ENCODE data around the gene PIPOX. TPM values are rescaled to one million over a fixed set of nuclear protein-coding genes. Genes with fewer than 3 reads are reported as not detected.

Gene PIPOX, protein sequence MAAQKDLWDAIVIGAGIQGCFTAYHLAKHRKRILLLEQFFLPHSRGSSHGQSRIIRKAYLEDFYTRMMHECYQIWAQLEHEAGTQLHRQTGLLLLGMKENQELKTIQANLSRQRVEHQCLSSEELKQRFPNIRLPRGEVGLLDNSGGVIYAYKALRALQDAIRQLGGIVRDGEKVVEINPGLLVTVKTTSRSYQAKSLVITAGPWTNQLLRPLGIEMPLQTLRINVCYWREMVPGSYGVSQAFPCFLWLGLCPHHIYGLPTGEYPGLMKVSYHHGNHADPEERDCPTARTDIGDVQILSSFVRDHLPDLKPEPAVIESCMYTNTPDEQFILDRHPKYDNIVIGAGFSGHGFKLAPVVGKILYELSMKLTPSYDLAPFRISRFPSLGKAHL
- 1.2 TPM for total RNA-seq

DNA sequence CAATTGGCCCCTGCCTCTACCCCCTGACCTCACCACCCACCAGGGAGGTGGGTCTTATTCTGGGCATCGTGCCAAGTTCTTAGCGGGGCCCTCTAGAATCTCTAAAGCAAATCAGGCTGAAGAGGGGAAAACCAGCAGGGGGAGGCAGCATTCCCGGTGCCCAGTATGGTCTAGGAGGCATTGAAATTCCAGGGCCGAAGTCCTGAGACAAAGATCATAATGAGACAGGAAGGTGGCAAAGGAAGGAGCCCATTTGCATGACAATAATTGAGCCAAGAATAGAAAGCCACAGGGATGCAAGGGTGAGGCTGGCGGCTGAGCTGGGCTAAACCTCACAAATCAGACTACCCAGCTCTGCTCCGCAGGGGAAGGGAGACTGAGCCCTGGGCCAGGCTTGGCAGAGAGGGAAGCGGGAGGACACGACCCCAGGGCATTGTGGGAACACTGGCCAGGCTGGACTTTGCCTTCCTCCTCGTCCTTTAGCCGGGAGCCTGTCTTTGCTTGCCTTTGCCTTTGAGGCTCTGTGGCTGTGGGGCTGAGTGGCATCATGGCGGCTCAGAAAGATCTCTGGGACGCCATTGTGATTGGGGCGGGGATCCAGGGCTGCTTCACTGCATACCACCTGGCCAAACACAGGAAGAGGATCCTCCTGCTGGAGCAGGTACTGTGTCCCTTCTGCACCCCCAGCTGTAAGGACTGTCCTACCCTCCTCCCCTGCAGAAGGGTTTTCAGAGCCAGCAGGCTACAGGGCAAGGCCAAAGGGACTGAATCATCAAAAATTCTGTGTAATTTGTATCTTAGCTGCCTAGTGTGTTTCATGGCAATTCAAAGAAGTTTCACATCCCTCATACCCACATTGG lies at the start of gene PIPOX:
Gene PIPOX (plus strand): TSS at position 463 of the 860 bp plus-strand sequence. CDS start 85 bp downstream, at position 548.
- peak; percentile 72 for DNase-seq

DNA sequence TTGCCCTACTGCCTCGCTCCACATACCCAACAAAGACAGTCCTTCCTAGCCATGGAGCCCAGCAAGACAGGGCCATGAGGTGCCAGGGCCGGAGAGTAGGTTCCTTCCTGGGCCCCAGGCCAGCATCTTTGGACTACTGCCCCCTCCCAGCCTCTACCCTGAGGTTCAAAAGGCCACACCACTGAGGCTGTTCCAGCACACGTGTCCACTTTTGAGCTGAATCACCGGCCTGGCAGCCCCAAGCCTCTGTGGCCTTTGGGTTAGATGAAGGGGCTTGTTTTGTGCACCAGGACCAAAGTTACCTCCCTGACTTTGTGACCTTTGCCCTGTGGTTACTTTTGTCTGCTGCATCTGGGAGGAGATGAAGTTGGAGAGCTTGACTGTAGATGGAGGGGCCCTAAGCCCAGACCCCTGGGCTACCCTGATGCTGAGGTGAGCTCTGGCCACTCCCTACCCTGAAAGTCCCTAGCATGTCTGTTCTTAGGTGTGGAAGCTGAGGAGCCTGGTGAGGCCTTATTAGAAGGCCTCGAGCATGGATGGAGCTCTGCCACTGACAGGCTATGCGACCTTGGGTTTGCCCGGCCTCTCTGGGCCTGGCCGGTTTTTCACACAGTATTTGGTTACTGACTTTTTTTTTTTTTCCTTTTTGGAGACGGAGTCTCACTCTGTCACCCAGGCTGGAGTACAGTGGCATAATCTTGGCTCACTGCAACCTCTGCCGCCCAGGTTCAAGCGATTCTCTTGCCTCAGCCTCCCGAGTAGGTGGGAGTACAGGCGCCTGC lies 49.1 kb upstream of the PIPOX start:
- DNase-seq = no peak

DNA sequence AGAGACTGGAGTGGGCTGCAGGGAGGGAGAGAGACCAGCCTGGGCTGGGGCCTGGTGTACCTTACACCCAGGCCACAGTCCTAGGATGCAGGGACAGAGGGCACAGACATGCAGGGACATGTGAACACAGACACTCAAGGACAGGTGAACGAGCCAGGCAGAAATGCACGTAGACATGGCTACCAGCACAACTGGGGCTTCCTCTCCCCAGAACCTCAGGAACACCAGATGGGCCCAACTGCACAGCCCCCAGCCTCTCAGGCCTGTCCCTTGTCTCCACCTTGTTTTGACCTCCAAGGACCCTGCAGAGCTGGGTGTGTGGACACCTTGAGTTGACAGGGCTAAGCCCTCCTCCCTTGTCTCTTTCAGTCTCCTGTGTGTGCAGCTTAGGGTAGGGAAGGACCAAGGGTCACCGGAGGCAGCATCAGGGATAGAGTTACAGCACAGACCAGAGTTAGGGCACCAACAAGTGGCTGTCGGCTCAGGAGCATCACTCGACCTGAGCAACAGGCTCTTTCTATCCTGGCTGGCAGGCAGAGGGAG lies 46.3 kb upstream of the PIPOX start:
- no peak for DNase-seq

DNA sequence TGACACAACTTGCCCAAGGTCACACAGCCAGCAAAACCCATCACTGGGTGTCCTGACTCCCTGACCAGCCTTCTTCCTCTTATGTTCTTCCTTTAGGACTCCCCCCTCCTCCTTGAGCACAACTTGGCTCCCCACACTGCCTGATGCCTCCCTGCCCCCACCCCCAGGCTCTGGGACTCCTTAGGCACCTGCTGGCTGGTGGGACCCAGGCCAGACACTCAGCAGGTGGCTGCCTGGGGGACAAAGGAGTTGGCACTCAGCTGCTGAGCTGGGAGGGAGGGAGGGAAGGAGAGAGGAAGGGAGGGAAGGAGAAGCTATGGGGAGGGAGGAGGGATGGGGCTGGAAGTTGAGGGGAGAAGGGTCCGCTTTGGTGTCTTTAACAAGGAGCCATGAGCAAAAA lies 45.1 kb upstream of the PIPOX start:
- DNase-seq = no peak

DNA sequence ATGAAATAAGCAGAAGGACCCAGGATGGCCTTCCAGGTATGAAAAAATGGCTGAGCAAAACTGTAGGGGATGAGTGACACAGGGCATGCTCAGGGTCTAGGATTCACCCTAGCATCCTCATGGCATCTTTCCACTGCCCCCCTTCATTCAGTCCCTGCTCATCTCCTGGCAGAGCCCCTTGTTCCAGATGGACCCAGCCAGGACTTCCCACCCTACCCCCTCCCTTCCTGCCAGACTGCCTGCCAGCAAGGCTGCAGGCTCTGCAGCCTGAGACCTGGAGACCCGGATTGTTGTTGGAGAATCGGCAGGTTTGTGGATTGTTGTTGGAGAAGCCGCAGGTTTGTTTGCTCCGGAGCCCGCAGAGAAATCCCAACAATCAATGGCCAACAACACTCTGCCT lies 43.7 kb upstream of the PIPOX start:
- DNase-seq = no peak

DNA sequence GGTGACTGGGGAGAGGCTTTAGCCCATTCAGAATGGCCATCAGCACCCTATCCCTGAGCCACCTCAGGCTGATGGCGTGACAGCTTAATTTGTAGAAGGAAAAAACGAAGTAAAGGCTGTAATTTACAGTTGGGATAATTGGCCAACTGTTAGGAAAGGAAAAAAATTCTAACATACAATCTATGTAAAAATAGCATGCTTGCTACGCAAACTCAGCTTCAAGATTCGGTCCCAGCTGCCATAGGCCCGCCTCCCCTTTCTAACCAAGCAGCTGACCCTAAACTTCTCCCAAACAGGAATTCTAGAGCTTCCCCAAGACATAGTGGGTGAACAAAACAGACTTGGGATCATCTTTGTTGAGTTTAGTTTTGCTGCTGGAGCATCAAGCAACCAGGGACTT lies 42.0 kb upstream of the PIPOX start:
- DNase-seq = no peak

DNA sequence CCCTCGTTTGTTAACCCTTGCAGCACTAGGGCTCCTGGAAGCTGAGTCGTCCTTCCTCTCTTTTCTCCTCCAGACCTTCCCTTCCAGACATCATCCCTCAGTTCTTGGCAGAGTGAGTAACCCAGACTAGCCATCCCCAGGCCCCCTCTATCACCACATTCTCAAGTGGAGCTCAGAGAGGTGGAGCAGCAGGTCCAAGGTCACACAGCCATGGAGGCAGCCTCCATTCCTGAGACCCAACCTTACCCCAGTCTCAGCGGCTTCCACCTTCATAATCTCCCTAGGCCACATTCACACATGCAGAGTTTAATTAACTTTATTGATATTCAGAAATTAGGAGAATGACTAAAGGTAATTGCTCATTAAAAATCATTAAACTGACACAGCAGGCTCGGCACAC lies 40.1 kb upstream of the PIPOX start:
- DNase-seq = no peak

DNA sequence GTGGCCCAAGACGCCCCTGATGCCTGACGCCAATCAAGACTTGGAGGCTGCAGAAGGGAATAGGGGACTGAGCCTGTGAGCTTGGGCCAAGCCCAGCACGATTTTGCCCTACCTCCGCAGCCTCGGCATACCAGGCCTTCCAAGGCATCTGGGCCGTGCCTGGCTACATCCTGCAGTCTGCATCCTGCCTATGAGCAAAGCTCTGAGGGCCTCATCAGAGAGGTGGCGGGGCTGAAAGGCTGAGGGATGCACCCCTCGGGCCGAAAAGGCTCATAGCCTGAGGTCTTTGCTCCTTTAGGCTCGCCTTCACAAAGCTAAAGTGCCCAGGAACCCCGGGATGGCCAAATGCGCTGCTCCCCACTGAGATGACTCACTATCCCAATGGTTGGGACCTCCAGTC lies 39.7 kb upstream of the PIPOX start:
- no peak for DNase-seq

DNA sequence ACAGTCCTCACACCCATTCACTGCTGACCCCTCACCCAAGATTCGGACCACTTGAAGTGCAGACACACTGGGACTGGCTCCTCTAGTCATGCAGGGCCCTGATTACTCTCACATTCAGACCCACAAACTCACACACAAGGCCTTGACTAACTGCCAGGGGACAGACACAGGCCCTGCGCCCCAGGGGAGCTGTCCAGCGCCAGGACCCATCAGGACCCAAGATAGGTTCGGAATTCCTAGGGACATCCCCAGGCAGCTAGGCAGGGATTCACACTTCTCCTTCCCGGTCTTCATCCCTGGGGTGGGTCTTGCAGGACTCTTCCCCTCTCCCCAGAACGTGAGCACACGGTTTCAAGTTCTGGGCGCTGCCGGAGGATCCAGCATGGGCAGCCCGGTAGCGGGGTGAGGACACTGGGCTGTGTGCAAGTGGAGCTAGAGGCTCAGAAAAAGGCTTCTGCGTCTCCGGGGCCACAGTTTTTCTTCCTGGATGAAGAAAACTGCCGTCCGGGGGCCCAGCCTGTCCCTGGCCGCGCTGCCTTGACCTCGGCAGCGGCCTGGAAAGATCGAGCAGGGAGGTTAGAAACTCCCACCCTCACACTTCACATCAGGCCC lies 38.8 kb upstream of the PIPOX start:
- DNase-seq = no peak

DNA sequence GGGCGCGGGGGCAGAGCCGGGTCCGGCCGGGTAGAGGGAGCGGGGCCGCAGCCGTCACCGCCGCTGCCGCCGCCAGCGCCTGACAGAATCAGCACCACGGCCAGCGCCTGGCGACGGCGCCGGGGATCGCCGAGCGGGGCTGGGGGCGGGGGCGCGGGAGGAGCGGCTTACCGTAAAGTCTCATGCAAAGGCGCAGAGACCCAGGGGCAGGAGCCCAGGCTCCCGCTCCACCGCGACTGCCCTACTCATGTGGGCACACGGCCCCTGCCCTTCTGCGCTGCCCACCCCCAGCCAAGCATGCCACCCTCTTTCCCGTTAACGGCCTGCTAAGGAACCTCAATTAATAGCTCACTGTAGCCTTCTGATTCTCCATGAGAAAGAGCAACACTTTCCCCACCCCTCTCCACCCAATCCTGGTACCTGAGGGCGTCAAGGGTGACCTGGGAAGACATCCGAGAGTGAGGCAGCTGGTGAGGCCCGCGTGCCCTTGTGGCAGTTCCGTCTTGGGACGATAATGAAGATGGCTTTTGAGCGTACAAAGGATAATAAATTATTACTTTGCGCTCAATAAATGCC lies 36.9 kb upstream of the PIPOX start, which contains the start of gene SEZ6:
Gene SEZ6 (minus strand): TSS at position 98 of the 576 bp plus-strand sequence. CDS start 164 bp downstream, outside the sequence.
- DNase-seq = peak; percentile 91

DNA sequence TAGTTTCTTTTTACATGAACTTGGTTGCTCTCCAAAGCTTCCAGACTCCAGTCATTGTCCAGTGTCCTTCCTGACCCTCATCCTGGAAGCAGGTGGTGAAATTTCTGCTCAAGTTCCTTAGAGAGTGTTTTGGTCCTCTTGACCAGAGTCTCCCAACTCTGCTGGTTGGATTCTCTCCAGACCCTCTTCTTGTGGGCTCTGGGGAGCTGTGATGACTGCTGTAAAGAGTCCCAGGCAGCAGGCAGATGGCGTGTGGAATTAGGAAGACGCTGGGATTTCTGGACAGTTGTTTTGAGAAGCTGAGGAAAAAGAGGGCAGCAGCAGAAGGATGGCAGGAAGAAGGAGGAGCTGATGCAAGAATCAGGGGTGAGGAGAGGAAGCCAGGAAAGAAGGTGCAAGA lies 35.5 kb upstream of the PIPOX start:
- no peak for DNase-seq

DNA sequence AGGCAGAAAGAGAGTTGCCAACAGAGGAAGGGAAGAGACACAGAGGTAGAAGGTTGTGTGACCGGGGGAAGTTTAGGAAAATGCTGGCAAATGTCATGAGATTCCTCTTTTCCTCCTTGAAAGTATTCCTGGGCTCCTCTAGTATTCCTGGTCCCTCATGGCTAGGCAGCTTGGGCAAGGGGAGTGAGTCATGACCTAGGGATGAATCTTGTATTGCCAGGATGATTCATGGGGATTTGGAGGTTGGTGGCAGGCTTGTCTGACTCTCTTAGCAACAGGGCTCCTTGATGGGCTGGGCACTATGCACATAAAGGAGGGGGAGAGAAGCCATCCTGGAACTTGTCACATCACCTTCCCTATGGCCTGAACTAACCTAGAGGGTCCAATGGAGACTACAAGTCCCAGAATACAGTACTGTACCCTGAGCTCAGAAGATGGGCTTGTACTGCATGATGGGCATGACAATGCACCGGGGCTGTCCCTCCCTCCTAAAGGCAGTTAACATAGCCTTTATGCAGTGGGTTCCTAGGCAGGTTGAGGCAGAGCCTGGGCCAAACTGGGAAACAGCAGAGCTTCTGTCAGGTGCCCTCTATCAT lies 35.0 kb upstream of the PIPOX start:
- DNase-seq = no peak

DNA sequence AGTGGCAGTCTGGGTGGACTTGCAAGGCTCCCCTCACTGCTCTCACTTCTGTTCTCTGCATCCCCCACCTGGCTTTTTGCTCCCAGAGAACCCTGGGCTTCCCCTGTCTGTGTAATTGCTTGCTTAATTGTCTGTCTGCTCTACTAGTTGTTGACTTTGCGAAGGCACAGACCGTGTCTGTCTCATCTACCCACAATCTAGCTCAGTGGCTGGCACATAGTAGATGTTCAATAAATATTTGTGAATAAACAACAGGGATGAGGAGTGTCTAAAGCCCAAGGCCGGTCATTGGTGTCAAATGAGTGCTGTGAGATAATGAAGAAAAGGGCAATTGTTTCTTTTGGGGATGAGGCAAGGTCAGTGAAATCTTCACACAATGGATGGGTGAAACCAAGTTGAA lies 34.4 kb upstream of the PIPOX start:
- DNase-seq = no peak

DNA sequence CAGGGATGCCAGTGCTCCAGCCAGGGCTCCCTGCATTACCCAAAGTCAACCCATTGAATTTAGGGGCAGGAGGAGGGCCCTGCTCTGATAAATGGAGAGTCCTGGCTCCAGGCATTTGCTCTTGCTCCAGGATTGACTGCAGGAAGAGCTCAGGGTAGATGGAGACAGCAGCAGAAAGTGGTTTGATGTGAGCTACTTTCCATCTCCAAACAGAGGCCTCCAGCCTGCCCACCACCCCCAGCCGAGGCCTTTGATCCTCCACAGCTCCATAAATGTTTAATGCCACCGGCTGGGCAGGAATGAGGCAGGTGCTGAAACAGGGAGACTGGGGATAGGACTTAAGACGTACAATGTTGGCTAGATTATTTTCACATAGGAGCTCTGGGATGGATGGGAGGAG lies 32.8 kb upstream of the PIPOX start:
- DNase-seq = no peak

DNA sequence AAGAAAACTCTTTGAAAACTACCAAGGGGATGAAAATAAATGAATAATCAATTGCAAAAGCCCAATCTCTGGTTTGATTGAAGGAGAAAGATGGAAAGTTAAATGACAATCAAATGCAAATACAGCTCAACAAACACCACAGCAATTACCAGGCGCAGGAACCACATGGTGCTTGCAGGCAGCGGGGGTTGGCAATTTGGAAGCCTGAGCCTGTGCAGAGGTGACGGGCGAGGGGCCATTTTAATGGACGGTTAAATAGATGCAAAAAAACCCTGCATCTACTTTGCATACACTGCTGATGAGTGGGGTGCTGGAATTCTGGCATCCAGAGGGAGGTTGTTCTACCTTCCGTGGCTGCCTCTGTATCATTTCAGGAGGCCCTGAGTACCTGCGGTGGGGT lies 32.4 kb upstream of the PIPOX start:
- no peak for DNase-seq

DNA sequence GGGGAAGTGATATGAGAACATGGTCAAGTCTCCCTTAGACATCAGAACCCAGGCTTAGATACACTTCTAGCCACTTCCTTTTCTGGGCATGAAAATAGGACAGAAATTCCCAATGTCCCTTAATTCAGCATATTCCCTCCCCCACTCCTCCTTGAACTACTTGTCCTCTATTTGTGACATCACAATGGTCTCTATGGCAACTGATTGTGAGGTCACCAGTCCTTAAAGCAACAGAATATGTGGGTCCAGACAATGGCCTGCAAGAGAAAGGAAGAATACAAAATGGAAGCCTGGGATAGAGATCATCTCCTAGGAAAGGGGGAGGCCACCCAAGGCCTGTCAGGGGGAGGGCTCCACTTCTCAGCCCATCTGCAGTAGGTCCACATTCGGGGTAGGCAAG lies 30.4 kb upstream of the PIPOX start:
- no peak for DNase-seq

DNA sequence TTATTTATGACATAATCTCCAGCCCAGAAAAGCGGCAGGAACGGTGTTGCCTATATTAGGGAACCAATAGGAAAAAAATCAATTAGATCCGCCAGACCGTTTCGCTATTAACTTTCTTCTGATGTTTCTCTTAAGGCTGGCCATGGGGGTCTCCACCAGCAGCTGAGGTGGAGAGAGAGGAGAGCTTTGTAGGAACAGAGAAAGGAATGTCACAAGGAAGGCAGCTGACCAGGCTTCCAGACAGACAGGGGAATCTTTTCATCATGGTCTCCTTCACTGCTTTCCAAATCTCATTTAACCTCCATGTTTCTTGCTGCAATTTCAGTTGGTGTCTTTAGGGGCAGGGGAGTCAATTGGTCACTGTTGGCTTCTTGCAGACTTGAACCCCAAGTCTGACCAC lies 28.2 kb upstream of the PIPOX start:
- DNase-seq = no peak

DNA sequence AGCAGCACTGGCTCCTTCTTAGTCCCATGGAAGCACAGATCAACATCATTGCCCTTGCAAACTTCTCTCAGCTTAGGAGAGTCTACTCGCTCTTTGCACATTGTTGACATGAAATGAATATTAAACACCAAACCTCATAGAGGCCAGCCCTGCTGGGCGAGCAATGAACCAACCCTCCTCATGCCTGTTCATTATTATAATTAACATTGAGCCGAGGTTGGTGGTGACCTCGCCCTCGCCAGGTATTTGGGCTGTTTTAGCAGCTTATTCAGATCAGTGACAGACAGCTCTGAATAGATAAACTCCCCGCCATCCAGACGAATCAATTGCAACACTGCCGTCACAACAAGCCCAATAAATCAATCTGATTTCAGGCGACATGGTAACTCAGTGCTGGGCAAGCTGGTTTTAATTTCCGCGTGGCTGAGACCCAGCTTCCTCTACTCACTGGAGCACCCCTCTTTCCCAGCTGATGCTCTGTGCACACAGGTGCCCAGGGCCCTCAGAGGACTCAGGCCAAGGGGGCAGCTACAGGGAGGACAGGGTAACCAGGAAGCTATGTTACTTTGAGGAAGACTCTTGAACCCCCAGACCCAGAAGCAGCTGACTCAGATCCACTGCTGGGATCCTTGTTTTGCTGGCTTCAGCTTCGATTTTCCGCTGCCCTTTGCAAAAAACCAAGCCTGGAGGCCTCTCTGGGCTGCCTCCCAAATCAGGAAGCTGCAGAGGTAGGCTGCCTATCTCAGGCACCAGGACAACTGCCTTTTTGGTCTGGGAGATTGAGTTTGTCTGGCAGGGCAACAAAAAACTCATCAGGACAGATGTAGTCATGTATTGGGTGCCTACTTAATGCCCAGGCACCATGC lies 26.4 kb upstream of the PIPOX start:
- DNase-seq = no peak

DNA sequence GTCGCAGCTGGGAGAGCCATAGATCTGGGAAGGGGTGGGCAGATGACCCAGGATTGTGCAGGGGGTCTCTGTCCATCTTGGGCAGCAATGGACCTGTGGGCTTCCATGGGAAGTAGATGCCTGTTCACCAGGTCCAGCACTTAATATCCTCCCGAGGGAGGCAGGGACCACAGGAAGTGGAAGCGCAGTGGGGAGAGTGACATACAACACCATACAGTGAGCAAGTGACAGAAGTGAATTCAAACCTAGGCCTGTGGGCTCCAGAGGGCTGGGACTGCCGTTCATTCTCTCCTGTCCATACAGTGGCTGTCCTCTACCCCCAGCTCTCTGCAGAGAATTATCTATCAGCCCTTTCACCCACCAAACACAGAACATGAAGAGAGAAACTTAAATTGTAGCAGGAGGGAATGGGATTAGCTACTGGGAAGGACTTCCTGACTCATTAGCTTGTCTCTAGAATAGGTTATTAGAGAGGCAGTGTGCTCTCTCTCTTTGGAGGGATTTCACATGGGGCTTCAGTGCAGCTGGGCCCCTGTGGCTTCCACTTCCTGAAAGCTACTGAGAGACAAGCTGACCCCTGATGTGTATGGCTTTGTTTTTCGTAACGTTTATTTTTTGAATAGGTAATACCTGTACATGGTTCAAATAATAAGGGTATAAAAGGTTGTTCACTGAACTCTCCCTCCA lies 24.0 kb upstream of the PIPOX start:
- DNase-seq = no peak
